Vein endothelial cell (primary cell): ENCODE measurements around the gene ZNF860. TPM values are rescaled to one million over a fixed set of nuclear protein-coding genes. Genes with fewer than 3 reads are reported as not detected.

Experiments
- small RNA-seq: library from RNA; depleted of rRNA; stranded (forward); fragments of <200 nt; gene quantifications from one replicate; pipeline ENCODE3, GENCODE V24; 2012
- total RNA-seq: library from RNA; depleted of rRNA; stranded (reverse); fragments of >200 nt; gene quantifications from 2 replicates; pipeline ENCODE4 v1.2.3, GENCODE V29; 2012

The ZNF860 gene
- 0.98 and 4.0 TPM in 2 replicates for total RNA-seq

DNA sequence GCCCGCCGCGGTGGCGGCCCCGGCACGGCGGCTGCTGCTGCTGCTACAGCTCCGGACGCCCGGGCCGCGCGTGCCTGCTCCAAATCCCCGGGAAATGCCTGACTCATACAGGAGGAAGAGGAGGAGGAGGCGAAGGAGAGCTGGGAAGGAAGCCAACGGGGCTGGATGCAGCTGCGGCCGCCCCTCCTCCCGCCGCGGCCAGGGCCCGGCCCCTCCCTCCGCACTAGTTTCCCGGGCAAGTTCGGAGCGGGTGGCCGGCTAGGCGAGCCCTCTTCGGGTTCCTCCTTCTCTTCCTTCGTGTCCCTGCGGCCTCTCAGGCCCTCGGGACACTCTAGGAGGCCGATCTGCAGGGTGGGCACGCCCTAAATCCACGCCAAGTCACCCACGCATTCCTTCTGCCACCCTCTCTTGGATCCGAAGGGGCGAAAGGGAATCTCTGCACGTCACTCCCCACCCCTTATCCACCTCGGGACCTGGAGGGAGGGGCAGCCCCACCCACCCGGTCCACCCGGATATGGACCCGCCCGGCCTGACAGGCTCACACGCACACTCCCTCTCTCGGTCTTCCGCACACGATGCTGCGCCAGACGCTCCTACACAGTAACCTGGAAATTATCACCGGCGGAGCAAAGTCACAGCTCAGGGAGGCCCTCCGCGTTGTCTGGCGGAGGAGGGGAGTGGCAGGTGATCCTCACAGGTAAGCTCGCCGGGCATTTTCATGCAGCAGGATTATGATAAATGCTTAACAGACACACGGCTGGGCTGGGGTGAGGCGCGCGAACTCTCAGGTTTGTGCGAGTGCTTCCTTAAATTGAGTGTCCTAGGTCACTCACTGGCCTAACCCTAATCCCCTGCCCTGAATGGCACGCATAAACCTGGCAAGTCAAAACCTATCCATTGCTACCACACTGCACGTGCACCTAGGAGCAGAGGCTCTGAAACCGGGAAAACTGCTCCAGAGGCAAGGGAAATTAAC lies at the start of gene ZNF860, which contains the start of gene OSBPL10:
ZNF860 (plus strand) TSS at position 545 of the 976 bp plus-strand sequence. CDS start 7,330 bp downstream, outside the sequence.
OSBPL10 (minus strand) TSS at position 57 of the 976 bp plus-strand sequence. CDS start 83 bp downstream, outside the sequence.

Small RNA genes within 50 kb of the gene (small RNA-seq; reads per million reads assigned to genes)
- gene RF00402 = not detected

Other genes starting within 250 kb of the ZNF860 start
- gene OSBPL10, start 488 bp upstream of the ZNF860 start, total RNA-seq = 32.7 and 55.8 TPM in 2 replicates
- 9.5 and 11.3 TPM in 2 replicates for gene GPD1L, start 124.9 kb downstream of the ZNF860 start, total RNA-seq